Neuronal stem cell (in vitro differentiated cells): ENCODE data around the gene DPEP1.
A peak's percentile ranks its signal among the peaks of the same experiment; 100 is the strongest.

Experiments used
- DNase-seq: peaks from one replicate; pipeline ENCODE4 v3.0.0-alpha.2; 2013; ENCODE audit warnings: low spot score
- H2AFZ ChIP-seq: one replicate; pipeline ENCODE4 v1.6.1; 2013; ENCODE audit warnings: mild to moderate bottlenecking, low read length, inconsistent platforms
- H2AK5ac ChIP-seq: 2 replicates; pipeline ENCODE4 v1.6.1; 2013; ENCODE audit warnings: low read depth, mild to moderate bottlenecking, inconsistent platforms, low read length, moderate library complexity, mixed read lengths
- H2BK120ac ChIP-seq: 2 replicates; pipeline ENCODE4 v1.6.1; 2013; ENCODE audit warnings: low read depth, mild to moderate bottlenecking, inconsistent platforms, low read length, moderate library complexity, mixed read lengths
- H2BK12ac ChIP-seq: one replicate; pipeline ENCODE4 v1.6.1; 2013; ENCODE audit warnings: low read length, inconsistent platforms
- H2BK15ac ChIP-seq: 2 replicates; pipeline ENCODE4 v1.6.1; 2013; ENCODE audit warnings: mild to moderate bottlenecking, low read length, inconsistent platforms, mixed read lengths
- H2BK5ac ChIP-seq: one replicate; pipeline ENCODE4 v1.6.1; 2013; ENCODE audit warnings: inconsistent platforms, mild to moderate bottlenecking, low read length, moderate library complexity
- H3K14ac ChIP-seq: one replicate; pipeline ENCODE4 v1.6.1; 2013; ENCODE audit warnings: low read length, inconsistent platforms
- H3K18ac ChIP-seq: 2 replicates; pipeline ENCODE4 v1.6.1; 2013; ENCODE audit warnings: low read length, inconsistent platforms
- H3K23ac ChIP-seq: 2 replicates; pipeline ENCODE4 v1.6.1; 2013; ENCODE audit warnings: low read depth, mild to moderate bottlenecking, mixed read lengths, low read length, inconsistent platforms; ENCODE audit not compliant: poor library complexity
- H3K27ac ChIP-seq: replicated peaks from 3 replicates; pipeline ENCODE4 v1.5.1; 2013; ENCODE audit warnings: low read length, inconsistent platforms
- H3K27me3 ChIP-seq, 3 experiments: 2 replicates each; pipeline ENCODE4 v1.6.1; 2013; ENCODE audit warnings: low read length in 3 of 3, mild to moderate bottlenecking in 2 of 3, inconsistent platforms in 1 of 3, low read depth in 1 of 3, mixed read lengths in 1 of 3, moderate library complexity in 1 of 3; ENCODE audit not compliant: control insufficient read depth in 3 of 3, insufficient read depth in 3 of 3
- H3K36me3 ChIP-seq, 2 donors: replicated peaks in 1 of 2; 2 replicates each; pipeline ENCODE4 v1.6.1; 2013; ENCODE audit warnings: low read length in 2 of 2; ENCODE audit not compliant: control insufficient read depth in 2 of 2, insufficient read depth in 2 of 2
- H3K4ac ChIP-seq: 2 replicates; pipeline ENCODE4 v1.6.1; 2013; ENCODE audit warnings: inconsistent platforms, mild to moderate bottlenecking, low read length, moderate library complexity
- H3K4me1 ChIP-seq, 2 donors: 1 replicate in 1 of 2; 2 replicates in 1 of 2; pipeline ENCODE4 v1.6.1; 2013; ENCODE audit warnings: low read length in 2 of 2, low read depth in 1 of 2; ENCODE audit not compliant: control insufficient read depth in 2 of 2, insufficient read depth in 1 of 2
- H3K4me2 ChIP-seq: one replicate; pipeline ENCODE4 v1.6.1; 2013; ENCODE audit warnings: mild to moderate bottlenecking, low read length, inconsistent platforms; ENCODE audit not compliant: insufficient read depth, poor library complexity, severe bottlenecking
- H3K4me3 ChIP-seq, 2 donors: 2 replicates each; pipeline ENCODE4 v1.5.1; 2013; ENCODE audit warnings: low read length in 2 of 2, mild to moderate bottlenecking in 2 of 2, inconsistent platforms in 1 of 2, moderate library complexity in 1 of 2
- H3K79me1 ChIP-seq: one replicate; pipeline ENCODE4 v1.6.1; 2013; ENCODE audit warnings: low read depth, mild to moderate bottlenecking, inconsistent platforms, low read length, moderate library complexity
- H3K9ac ChIP-seq: one replicate; pipeline ENCODE4 v1.6.1; 2013; ENCODE audit warnings: mild to moderate bottlenecking, low read depth, low read length, inconsistent platforms; ENCODE audit not compliant: poor library complexity
- H3K9me3 ChIP-seq, 2 donors: replicated peaks in 1 of 2; 2 replicates each; pipeline versions ENCODE3 to v1.6.1; 2013; ENCODE audit warnings: low read length in 2 of 2, mild to moderate bottlenecking in 2 of 2, inconsistent platforms in 1 of 2, low read depth in 1 of 2, mixed read lengths in 1 of 2, moderate library complexity in 1 of 2; ENCODE audit not compliant: control insufficient read depth in 2 of 2, insufficient read depth in 1 of 2
- H4K8ac ChIP-seq: one replicate; pipeline ENCODE4 v1.6.1; 2013; ENCODE audit warnings: low read depth, mild to moderate bottlenecking, inconsistent platforms, low read length, moderate library complexity
- H4K91ac ChIP-seq: one replicate; pipeline ENCODE4 v1.6.1; 2013; ENCODE audit warnings: low read length, low read depth, mild to moderate bottlenecking, inconsistent platforms; ENCODE audit not compliant: poor library complexity
- WGBS, 2 donors: extraction: QIAGEN DNeasy Blood & Tissue Kit; methylation state at CpG; one replicate each; pipeline ENCODE4 v1.1.7; 2013; ENCODE audit warnings: missing lambda C conversion rate in 2 of 2, mixed read lengths in 1 of 2; ENCODE audit not compliant: insufficient read length in 2 of 2, insufficient replicate concordance in 1 of 2; ENCODE audit errors: extremely low coverage in 2 of 2; 5-methylcytosine and 5-hydroxymethylcytosine counted together

DPEP1 gene

GRCh38 chr16:89579351-89579750 lies 34.1 kb upstream of the DPEP1 start:
- Histone ChIP-seq H3K18ac (no peak overlapping the region), H3K9me3 (peaks cover 0 to 3% of the 10 kb centered on the region in 2 donors), H3K4me2 (no peak overlapping the region), H3K79me1 (no peaks in the 10 kb centered on the region), H2BK15ac (no peak overlapping the region), H3K23ac (no peak overlapping the region), H2BK5ac (no peak overlapping the region), H2BK12ac (no peak overlapping the region), H3K36me3 (no peaks in the 10 kb centered on the region), H2AFZ (no peak overlapping the region), H3K4ac (no peak overlapping the region), H3K27me3 (peaks cover 21 to 32% (median 27%) of the 10 kb centered on the region in 3 experiments), H4K91ac (no peak overlapping the region), H3K4me1 (peaks cover 2 to 8% of the 10 kb centered on the region in 2 donors), H3K4me3 (peak overlapping the region in 1 of 2 donors; percentile 18), H3K27ac (no peak overlapping the region), H2BK120ac (no peak overlapping the region), H2AK5ac (no peak overlapping the region), H3K9ac (no peak overlapping the region), H3K14ac (no peak overlapping the region), H4K8ac (no peak overlapping the region)
- no peak for DNase-seq
- no CpG with 5 or more reads among the region's 15 CpGs for WGBS, 2 donors

- Histone ChIP-seq H4K8ac (no peak overlapping the region), H3K18ac (no peak overlapping the region), H2BK120ac (no peak overlapping the region), H3K36me3 (no peaks in the 10 kb centered on the region), H3K27ac (no peak overlapping the region), H2BK5ac (no peak overlapping the region), H3K4me3 (no peak overlapping the region), H3K4me1 (peaks cover 2 to 11% of the 10 kb centered on the region in 2 donors), H3K23ac (no peak overlapping the region), H3K27me3 (peaks cover 8 to 15% (median 14%) of the 10 kb centered on the region in 3 experiments), H3K79me1 (no peaks in the 10 kb centered on the region), H3K4ac (no peak overlapping the region), H3K9me3 (peaks cover 0 to 3% of the 10 kb centered on the region in 2 donors), H4K91ac (no peak overlapping the region), H2AFZ (no peak overlapping the region), H2BK12ac (no peak overlapping the region), H2AK5ac (no peak overlapping the region), H3K14ac (no peak overlapping the region), H3K4me2 (no peak overlapping the region), H2BK15ac (no peak overlapping the region), H3K9ac (no peak overlapping the region)
- no peak for DNase-seq
- no CpG with 5 or more reads among the region's 33 CpGs for WGBS, 2 donors
These were observed 32.3 kb upstream of the DPEP1 start for GRCh38 chr16:89581045-89581695.

GRCh38 chr16:89581861-89582563 lies 31.4 kb upstream of the DPEP1 start:
- Histone ChIP-seq H3K79me1 (no peaks in the 10 kb centered on the region), H3K23ac (peak overlapping the region; percentile 73), H3K18ac (peak overlapping the region; percentile 57), H3K36me3 (no peaks in the 10 kb centered on the region), H3K27ac (no peak overlapping the region), H2BK12ac (no peak overlapping the region), H4K91ac (no peak overlapping the region), H3K14ac (no peak overlapping the region), H3K4me2 (no peak overlapping the region), H3K4me1 (peaks cover 2 to 11% of the 10 kb centered on the region in 2 donors), H3K9me3 (peaks cover 0 to 3% of the 10 kb centered on the region in 2 donors), H2BK15ac (no peak overlapping the region), H3K4ac (no peak overlapping the region), H3K27me3 (peaks cover under 1 to 6% (median 6%) of the 10 kb centered on the region in 3 experiments), H2AK5ac (peak overlapping the region; percentile 84), H3K4me3 (peak overlapping the region in 1 of 2 donors; percentile 22), H2AFZ (peak overlapping the region; percentile 34), H2BK5ac (peak overlapping the region; percentile 22), H2BK120ac (no peak overlapping the region), H4K8ac (no peak overlapping the region), H3K9ac (peak overlapping the region; percentile 21)
- WGBS, 2 donors, result no CpG with 5 or more reads among the region's 15 CpGs
- DNase-seq, result no peak

- peak overlapping the region; percentile 49 for H2BK15ac ChIP-seq
- no peaks in the 10 kb centered on the region for H3K27me3 ChIP-seq
- no peak overlapping the region for H3K4ac ChIP-seq
- peak overlapping the region; percentile 73 for H3K23ac ChIP-seq
- no peak overlapping the region for H2BK120ac ChIP-seq
- no peak overlapping the region for H3K4me2 ChIP-seq
- no peak overlapping the region for H3K4me3 ChIP-seq
- peak overlapping the region; percentile 71 for H3K14ac ChIP-seq
- H3K36me3 ChIP-seq, result no peaks in the 10 kb centered on the region
- H2BK5ac ChIP-seq, result peak overlapping the region; percentile 66
- H3K9me3 ChIP-seq, result peaks cover 0 to 3% of the 10 kb centered on the region in 2 donors
- H3K18ac ChIP-seq, result peak overlapping the region; percentile 71
- H4K91ac ChIP-seq, result no peak overlapping the region
- DNase-seq, result no peak
- H3K79me1 ChIP-seq, result no peaks in the 10 kb centered on the region
- peaks cover 2 to 11% of the 10 kb centered on the region in 2 donors for H3K4me1 ChIP-seq
- H4K8ac ChIP-seq, result no peak overlapping the region
- no peak overlapping the region for H2BK12ac ChIP-seq
- H2AFZ ChIP-seq, result peak overlapping the region; percentile 34
- no CpG with 5 or more reads among the region's 19 CpGs for WGBS, 2 donors
- no peak overlapping the region for H3K27ac ChIP-seq
- peak overlapping the region; percentile 60 for H3K9ac ChIP-seq
- peak overlapping the region; percentile 63 for H2AK5ac ChIP-seq
These were observed 30.7 kb upstream of the DPEP1 start for GRCh38 chr16:89582614-89583196.
